Fibroblast of the aortic adventitia (primary cell): ENCODE results near the gene CD14. TPM values are rescaled to one million over a fixed set of nuclear protein-coding genes. Genes with fewer than 3 reads are reported as not detected.
"Not testable (repeated sequence)": the region's sequence is repeated elsewhere in the genome, so short reads cannot be mapped to it uniquely, and the experiment has no call there.

ENCODE experiments used
- DNase-seq: peaks from one replicate; pipeline ENCODE4 v3.0.0-alpha.2; 2010; ENCODE audit warnings: low read depth
- H3K4me3 ChIP-seq: 2 replicates; pipeline ENCODE4 v1.5.1; 2011; ENCODE audit warnings: low read depth, mild to moderate bottlenecking, control low read depth, low read length, moderate library complexity
- CTCF ChIP-seq: IDR thresholded peaks from 2 replicates; pipeline ENCODE4 v1.5.1; 2011; ENCODE audit warnings: mild to moderate bottlenecking, low read length, control low read depth, inconsistent platforms; ENCODE audit not compliant: insufficient read depth
- total RNA-seq: library from RNA; depleted of rRNA; stranded (reverse); fragments of >200 nt; gene quantifications from 2 replicates; pipeline ENCODE4 v1.2.3, GENCODE V29; 2012; ENCODE audit warnings: low replicate concordance

The CD14 gene
- total RNA-seq, 1 donor, result 0.36 TPM

GRCh38 chr5:140672455-140673186 lies 39.6 kb upstream of the CD14 start:
- no peak for DNase-seq
- no peak for TF ChIP-seq CTCF
- no peak overlapping the region for H3K4me3 ChIP-seq

- TF ChIP-seq CTCF, result no peak
- DNase-seq, result no peak
- H3K4me3 ChIP-seq, result no peak overlapping the region
Observed at GRCh38 chr5:140671472-140672125, 38.6 kb upstream of the CD14 start.

- not testable (repeated sequence) for DNase-seq, H3K4me3 ChIP-seq
Observed at GRCh38 chr5:140671035-140671434, 38.1 kb upstream of the CD14 start.

- DNase-seq, result peak; percentile 87
- TF ChIP-seq CTCF, result no peak
- peak within 1 kb of the TSS; percentile 99 for H3K4me3 ChIP-seq
Observed at GRCh38 chr5:140664359-140665119, 31.6 kb upstream of the CD14 start, which contains the start of gene WDR55. WDR55 (plus strand) TSS chr5:140664904; CDS start chr5:140664913, 9 bp downstream.

- peak overlapping the region; percentile 99 for H3K4me3 ChIP-seq
- no peak for TF ChIP-seq CTCF
Observed at GRCh38 chr5:140664030-140664358, 31.0 kb upstream of the CD14 start.

GRCh38 chr5:140660371-140660770 lies 27.4 kb upstream of the CD14 start:
- H3K4me3 ChIP-seq, result not testable (repeated sequence)

More at GRCh38 chr5:140664030-140664358, 31.0 kb upstream of the CD14 start:
- no peak for DNase-seq

GRCh38 chr5:140658870-140659269 lies 25.9 kb upstream of the CD14 start:
- TF ChIP-seq CTCF, result no peak
- no peak overlapping the region for H3K4me3 ChIP-seq
- DNase-seq, result no peak

More at GRCh38 chr5:140660371-140660770, 27.4 kb upstream of the CD14 start:
- DNase-seq, result not testable (repeated sequence)
